GM21825 (cell line): ENCODE measurements around the gene LMBR1.
A peak's percentile ranks its signal among the peaks of the same experiment; 100 is the strongest.
"Not testable (repeated sequence)": the region's sequence is repeated elsewhere in the genome, so short reads cannot be mapped to it uniquely, and the experiment has no call there.

Experiments
- ATAC-seq: cut with Tn5 transposase; IDR thresholded peaks from one replicate; pipeline ENCODE4 v1.9.1; 2021; ENCODE audit warnings: mild to moderate bottlenecking, moderate library complexity; ENCODE audit not compliant: unreplicated experiment

The LMBR1 gene

GRCh38 chr7:156907656-156908055, 14.7 kb upstream of the LMBR1 start:
- ATAC-seq, result no peak

DNA sequence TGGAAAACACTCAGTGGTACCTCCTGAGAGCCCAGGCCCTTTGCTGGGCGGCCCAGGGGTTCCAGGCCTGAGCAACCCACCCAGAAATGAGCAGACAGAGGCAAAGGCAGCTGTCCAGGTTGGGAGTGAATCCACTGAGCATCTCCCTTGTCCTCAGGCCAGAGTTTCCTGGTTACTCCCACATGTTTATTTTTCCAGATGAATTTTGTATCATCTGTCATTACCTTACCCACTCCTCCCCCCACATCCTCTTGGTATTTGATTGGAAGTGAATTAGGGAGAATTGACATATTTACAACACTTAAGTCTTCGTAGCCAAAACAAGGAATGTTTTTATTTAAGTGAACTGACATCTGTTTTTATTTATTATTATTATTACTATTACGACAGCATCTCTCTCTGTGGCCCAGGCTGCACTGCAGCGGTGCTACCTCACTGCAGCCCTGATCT, 13.2 kb upstream of the LMBR1 start:
- ATAC-seq, result no peak

DNA sequence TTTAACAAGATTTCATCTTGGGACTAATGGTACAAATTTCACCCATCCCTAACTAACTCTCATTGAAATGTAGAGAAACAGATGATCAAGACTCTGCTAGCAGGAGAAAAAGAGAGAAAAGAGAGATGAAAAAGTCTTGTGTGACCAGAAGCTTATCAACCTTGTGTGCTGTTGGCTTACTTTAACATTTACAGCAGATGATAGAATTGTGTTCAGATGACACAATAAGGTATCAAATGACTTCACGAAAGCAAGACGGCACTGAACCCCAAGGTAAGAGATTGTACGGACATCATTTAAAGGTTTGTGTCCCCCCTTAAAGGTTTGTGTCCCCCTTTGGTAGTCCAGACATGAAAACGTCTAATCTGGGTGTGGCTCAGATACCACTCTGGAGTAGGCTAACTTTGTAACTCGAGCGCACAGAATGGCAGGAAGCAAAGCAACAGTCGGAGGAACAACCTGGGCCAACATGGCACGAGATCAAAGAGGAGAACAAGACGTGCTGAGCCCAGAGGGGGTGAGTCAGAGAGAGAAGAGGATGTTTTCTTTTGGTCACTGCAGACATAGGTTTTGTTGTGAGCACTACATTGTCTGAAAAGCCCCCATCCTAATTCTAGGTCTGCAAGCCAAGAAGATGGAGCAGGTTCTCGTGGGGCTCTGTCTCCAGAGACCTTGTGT, 10.4 kb upstream of the LMBR1 start:
- no peak for ATAC-seq

DNA sequence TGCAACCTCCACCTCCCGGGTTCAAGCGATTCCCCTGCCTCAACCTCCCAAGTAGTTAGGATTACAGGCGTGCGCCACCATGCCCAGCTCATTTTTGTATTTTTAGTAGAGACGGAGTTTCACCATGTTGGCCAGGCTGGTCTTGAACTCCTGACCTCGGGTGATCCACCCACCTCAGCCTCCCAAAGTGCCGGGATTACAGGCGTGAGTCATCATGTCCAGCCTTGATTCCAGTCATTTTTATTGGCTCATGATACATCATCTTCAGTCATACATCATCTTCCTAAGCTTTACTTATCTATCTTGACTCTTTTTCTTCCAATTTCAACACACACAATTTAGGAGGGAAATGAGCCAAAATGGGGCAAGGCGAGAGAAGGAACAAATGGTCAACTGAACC, 7.1 kb upstream of the LMBR1 start:
- ATAC-seq, result not testable (repeated sequence)

- ATAC-seq, result no peak
Observed at GRCh38 chr7:156898938-156899337, 6.0 kb upstream of the LMBR1 start.

DNA sequence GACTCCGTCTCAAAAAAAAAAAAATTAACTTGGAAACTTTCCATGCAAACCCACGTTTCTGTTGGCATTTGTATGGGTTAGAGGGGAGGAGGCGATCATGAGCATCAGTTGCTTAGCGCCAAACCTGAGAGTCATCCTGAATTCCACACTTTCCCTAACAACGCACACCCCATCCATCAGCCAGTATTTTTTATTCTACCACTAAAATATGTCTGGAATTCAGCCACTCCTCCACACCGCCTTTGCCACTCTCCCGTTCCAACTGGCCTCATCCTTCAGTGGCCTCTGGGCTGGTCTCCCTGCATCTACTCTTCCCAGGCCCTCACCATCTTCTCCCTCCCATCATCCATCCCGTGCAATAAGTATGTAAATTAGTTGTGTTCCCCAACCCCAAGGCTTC, 4.7 kb upstream of the LMBR1 start:
- ATAC-seq, result no peak

- no peak for ATAC-seq
Observed at GRCh38 chr7:156896388-156897022, 3.5 kb upstream of the LMBR1 start.

DNA sequence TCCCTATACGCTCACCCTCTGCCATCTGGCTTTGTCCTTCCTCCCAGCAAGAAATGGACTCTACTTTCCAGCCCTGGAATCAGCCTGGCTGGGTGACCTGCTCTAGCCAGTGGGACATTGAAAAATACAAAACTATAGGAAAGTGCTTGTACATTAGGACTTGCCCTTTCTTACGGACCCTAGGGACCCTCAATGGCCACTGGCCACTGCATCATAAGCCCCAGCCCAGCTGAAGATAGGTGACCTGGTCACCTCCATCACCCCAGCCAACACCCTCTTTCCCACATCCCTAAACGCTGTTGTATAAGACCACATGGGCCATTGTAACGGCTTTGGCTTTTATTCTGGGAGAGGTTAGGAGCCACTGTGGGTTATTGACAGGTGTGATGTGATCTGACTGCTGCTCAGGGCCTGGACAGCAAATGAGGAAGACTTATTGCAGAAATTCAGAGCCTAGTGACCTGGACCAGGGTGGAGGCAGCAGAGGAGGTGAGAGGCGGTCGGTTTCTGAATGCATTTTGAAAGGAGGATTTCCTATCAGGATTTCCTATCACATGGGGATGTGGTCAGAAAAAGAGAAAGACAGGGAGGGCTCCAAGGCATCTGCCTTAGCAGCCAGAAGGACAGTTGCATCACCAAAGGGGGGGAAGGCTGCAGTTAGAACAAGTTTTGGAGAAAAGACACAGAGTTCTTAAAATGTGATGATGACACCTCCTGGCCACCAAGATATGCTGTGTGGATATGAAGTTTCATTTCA, 2.2 kb upstream of the LMBR1 start:
- ATAC-seq, result no peak

GRCh38 chr7:156892081-156892800, 742 bp downstream of the LMBR1 start:
- ATAC-seq, result peak; percentile 33

DNA sequence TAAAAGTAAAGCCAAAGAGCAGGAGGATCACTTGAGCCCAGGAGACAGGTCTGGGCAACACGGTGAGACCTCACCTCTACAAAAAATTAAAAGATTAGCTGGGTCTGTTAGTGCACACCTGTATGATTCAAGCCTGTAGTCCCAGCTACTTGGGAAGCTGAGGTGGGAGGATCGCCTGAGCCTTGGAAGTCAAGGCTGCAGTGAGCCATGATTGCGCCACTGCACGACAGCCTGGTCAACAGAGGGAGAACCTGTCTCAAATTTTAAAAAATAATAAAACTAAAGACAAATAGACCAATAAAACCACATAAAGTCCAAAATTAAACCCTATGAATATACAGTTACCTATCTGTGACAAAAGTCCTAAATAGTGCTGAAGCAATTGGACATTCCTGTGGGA, 3.2 kb downstream of the LMBR1 start:
- no peak for ATAC-seq

- no peak for ATAC-seq
Observed at GRCh38 chr7:156889089-156889488, 3.9 kb downstream of the LMBR1 start.

DNA sequence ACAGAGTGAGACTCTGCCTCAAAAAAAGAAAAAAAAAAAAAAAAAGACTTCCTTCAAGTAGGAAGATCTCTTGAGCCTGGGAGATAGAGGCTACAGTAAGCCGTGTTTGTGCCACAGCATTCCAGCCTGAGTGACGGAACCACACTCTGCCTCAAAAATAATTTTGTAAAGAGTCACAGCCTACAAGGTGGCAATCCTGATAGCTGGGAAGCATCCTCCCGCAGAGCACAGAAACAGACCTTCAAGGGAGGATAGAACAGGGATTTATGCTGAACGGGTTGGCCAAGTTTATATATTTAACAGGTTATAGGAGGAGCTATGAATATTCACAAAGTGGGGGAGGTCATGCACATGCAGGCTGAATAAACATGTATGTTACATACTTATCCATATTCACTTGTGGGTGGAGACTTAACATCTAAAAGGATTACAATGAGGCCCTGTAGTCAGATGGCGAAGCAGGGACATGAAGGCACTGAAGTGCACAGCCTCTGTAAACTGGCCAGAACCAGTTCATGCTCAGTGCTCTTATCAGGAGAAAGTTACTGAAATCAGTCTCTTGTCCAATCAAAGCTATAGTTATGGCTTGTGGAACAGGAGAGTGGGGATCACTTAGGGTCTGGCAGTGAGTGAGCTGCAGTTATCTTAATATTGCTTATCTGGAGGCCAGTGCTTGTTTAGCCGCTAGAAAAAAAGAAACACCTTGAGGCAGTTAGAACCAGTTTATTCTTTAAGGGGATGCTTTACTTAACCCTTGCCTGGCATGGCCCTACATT, 6.8 kb downstream of the LMBR1 start:
- ATAC-seq, result no peak

DNA sequence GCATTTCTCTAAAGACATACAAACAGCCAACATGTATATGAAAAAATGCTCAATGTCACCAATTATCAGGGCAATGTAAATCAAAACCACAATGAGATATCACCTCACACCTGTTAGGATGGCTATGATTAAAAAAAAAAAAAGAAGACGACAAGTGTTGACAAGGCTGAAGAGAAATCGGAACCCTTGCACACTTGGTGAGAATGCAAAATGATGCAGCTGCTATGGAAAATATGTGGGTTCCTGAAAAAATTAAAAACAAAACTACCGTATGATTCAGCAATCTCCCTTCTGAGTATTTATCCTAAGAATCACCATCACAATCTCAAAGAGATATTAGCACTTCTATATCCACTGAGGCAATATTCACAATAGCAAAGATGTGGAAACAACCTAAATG, 11.3 kb downstream of the LMBR1 start:
- ATAC-seq, result no peak

DNA sequence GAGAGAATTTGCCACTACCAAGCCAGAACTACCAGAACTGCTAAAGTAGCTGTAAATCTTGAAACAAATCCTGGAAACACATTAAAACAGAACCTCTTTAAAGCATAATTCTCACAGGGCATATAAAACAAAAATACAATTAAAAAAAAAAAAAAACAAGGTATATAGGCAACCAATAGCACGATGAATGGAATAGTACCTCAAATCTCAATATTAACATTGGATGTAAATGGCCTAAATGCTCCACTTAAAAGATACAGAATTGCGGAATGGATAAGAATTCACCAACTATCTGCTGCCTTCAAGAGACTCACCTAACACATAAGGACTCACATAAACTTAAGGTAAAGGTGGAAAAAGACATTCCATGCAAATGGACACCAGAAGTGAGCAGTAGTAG, 17.2 kb downstream of the LMBR1 start:
- no peak for ATAC-seq

- ATAC-seq, result not testable (repeated sequence)
Observed at GRCh38 chr7:156868363-156868762, 24.6 kb downstream of the LMBR1 start.

DNA sequence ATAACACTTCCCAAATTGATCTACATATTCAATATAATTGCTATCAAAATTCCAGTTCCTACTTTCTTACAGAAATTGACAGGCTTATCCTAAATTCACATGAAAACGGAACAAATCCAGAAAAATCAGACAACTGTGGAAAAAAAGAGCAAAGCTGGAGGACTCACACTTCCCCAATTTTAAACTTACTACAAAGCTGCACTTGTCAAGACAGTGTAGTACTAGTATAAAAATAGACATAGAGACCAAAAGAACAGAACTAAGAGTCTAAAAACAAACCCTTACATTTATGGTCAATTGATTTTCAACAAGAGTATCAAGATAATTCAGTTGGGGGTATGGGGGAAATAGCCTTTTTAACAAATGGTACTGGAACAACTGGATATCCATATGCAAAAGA, 27.5 kb downstream of the LMBR1 start:
- ATAC-seq, result no peak

DNA sequence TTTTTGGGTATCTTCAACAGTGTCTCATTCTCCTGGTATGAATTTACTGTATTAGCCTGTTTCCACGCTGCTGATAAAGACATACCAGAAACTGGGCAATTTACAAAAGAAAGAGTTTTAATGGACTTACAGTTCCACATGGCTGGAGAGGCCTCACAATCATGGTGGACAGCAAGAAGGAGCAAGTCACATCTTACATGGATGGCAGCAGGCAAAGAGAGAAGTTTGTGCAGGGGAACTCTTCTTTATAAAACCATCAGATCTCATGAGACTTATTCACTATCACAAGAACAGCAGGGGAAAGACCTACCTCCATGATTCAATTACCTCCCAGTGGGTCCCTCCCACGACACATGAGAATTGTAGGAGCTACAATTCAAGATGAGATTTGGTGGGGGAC, 31.0 kb downstream of the LMBR1 start:
- ATAC-seq, result not testable (repeated sequence)

DNA sequence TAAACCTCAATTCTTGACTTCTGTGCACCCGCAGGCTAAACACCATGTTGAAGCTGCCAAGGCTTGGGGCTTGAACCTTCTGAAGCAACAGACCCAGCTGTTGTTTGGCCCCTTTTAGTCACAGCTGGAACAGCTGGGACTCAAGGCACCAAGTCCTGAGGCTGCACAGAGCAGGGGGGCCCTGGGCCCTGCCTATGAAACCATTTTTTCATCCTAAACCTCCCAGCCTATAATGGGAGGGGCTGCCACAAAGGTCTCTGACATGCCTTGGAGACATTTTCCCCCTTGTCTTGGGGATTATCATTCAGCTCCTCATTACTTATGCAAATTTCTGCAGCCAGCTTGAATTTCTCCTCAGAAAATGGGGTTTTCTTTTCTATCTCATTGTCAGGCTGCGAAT, 31.8 kb downstream of the LMBR1 start:
- ATAC-seq, result no peak

DNA sequence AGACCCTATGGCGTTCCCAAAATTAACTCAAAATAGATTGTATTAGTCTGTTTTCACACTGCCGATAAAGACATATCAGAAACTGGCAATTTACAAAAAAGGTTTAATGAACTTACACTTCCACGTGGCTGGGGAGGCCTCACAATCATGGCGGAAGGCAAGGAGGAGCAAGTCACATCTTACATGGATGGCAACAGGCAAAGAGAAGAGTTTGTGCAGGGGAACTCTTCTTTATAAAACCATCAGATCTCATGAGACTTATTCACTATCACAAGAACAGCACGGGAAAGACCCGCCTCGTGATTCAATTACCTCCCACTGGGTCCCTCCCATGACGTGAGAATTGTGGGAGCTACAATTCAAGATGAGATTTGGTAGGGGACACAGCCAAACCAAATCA, 32.9 kb downstream of the LMBR1 start:
- ATAC-seq, result not testable (repeated sequence)

GRCh38 chr7:156858523-156858922, 34.5 kb downstream of the LMBR1 start:
- no peak for ATAC-seq

- no peak for ATAC-seq
Observed at GRCh38 chr7:156857757-156858156, 35.2 kb downstream of the LMBR1 start.
